H9 (cell line): Measurements from ENCODE around the gene ANO10. TPM values are rescaled to one million over a fixed set of nuclear protein-coding genes. Genes with fewer than 3 reads are reported as not detected.
A peak's percentile ranks its signal among the peaks of the same experiment; 100 is the strongest.

Source experiments
- DNase-seq: peaks from one replicate; pipeline ENCODE4 v3.0.0-alpha.2; 2017
- H2AFZ ChIP-seq: one replicate; pipeline ENCODE4 v1.6.1; 2013; ENCODE audit warnings: mild to moderate bottlenecking, low read length, control low read depth, moderate library complexity
- H2AK5ac ChIP-seq: 2 replicates; pipeline ENCODE4 v1.6.1; 2013; ENCODE audit warnings: low read length, control low read depth, mixed read lengths; ENCODE audit not compliant: insufficient read length
- H2BK120ac ChIP-seq: one replicate; pipeline ENCODE4 v1.6.1; 2013; ENCODE audit warnings: low read depth, mild to moderate bottlenecking, low read length, control low read depth, inconsistent platforms; ENCODE audit not compliant: poor library complexity, severe bottlenecking
- H2BK12ac ChIP-seq: 2 replicates; pipeline ENCODE4 v1.6.1; 2013; ENCODE audit warnings: low read length, control low read depth, mixed read lengths, low read depth; ENCODE audit not compliant: insufficient read length
- H2BK15ac ChIP-seq: 2 replicates; pipeline ENCODE4 v1.6.1; 2013; ENCODE audit warnings: low read depth, low read length, control low read depth
- H2BK20ac ChIP-seq: one replicate; pipeline ENCODE4 v1.6.1; 2013; ENCODE audit warnings: low read depth, mild to moderate bottlenecking, low read length, control low read depth, inconsistent platforms; ENCODE audit not compliant: poor library complexity, severe bottlenecking
- H2BK5ac ChIP-seq: 2 replicates; pipeline ENCODE4 v1.6.1; 2013; ENCODE audit warnings: low read length, control low read depth, mixed read lengths; ENCODE audit not compliant: insufficient read length
- H3K14ac ChIP-seq: 2 replicates; pipeline ENCODE4 v1.6.1; 2013; ENCODE audit warnings: low read length, control low read depth; ENCODE audit not compliant: insufficient read depth
- H3K18ac ChIP-seq: 2 replicates; pipeline ENCODE4 v1.6.1; 2013; ENCODE audit warnings: low read depth, mild to moderate bottlenecking, mixed read lengths, low read length, control low read depth; ENCODE audit not compliant: insufficient read length
- H3K23ac ChIP-seq: 2 replicates; pipeline ENCODE4 v1.6.1; 2013; ENCODE audit warnings: low read length, control low read depth, mixed read lengths, low read depth; ENCODE audit not compliant: insufficient read length
- H3K23me2 ChIP-seq: 2 replicates; pipeline ENCODE4 v1.6.1; 2013; ENCODE audit warnings: low read depth, mild to moderate bottlenecking, mixed read lengths, low read length, control low read depth; ENCODE audit not compliant: insufficient read length, poor library complexity, severe bottlenecking
- H3K27ac ChIP-seq: 2 replicates; pipeline ENCODE4 v1.5.1; 2013; ENCODE audit warnings: low read length, control low read depth, mixed read lengths, low read depth; ENCODE audit not compliant: insufficient read length
- H3K27me3 ChIP-seq: 2 replicates; pipeline ENCODE4 v1.6.1; 2013; ENCODE audit warnings: low read length, control low read depth, inconsistent platforms; ENCODE audit not compliant: insufficient read depth
- H3K4ac ChIP-seq: 2 replicates; pipeline ENCODE4 v1.6.1; 2013; ENCODE audit warnings: low read depth, mild to moderate bottlenecking, control low read depth, inconsistent platforms, low read length, moderate library complexity
- H3K4me1 ChIP-seq: 2 replicates; pipeline ENCODE4 v1.6.1; 2013; ENCODE audit warnings: low read length, control low read depth, inconsistent platforms; ENCODE audit not compliant: insufficient read depth
- H3K4me2 ChIP-seq: 2 replicates; pipeline ENCODE4 v1.6.1; 2013; ENCODE audit warnings: low read length, control low read depth, mixed read lengths; ENCODE audit not compliant: insufficient read length, insufficient read depth
- H3K56ac ChIP-seq: 2 replicates; pipeline ENCODE4 v1.6.1; 2013; ENCODE audit warnings: low read depth, mild to moderate bottlenecking, mixed read lengths, low read length, control low read depth; ENCODE audit not compliant: insufficient read length
- H3K79me1 ChIP-seq: 2 replicates; pipeline ENCODE4 v1.6.1; 2013; ENCODE audit warnings: low read depth, mild to moderate bottlenecking, moderate library complexity, low read length, control low read depth, inconsistent platforms; ENCODE audit not compliant: insufficient read depth, poor library complexity, severe bottlenecking
- H3K79me2 ChIP-seq: 2 replicates; pipeline ENCODE4 v1.6.1; 2013; ENCODE audit warnings: low read length, control low read depth, inconsistent platforms; ENCODE audit not compliant: insufficient read depth
- H3K9ac ChIP-seq: 2 replicates; pipeline ENCODE4 v1.6.1; 2013; ENCODE audit warnings: low read length, control low read depth, mixed read lengths; ENCODE audit not compliant: insufficient read length; ENCODE audit errors: extremely low read depth
- H3K9me3 ChIP-seq: one replicate; pipeline ENCODE4 v1.6.1; 2013; ENCODE audit warnings: low read depth, low read length, inconsistent platforms; ENCODE audit not compliant: control insufficient read depth
- H3T11ph ChIP-seq: one replicate; pipeline ENCODE4 v1.6.1; 2013; ENCODE audit warnings: mild to moderate bottlenecking, low read length, control low read depth, inconsistent platforms
- H4K20me1 ChIP-seq: one replicate; pipeline ENCODE4 v1.6.1; 2013; ENCODE audit not compliant: control insufficient read depth, insufficient read length, insufficient read depth
- H4K5ac ChIP-seq: 2 replicates; pipeline ENCODE4 v1.6.1; 2013; ENCODE audit warnings: low read depth, mild to moderate bottlenecking, mixed read lengths, low read length, control low read depth; ENCODE audit not compliant: insufficient read length
- H4K8ac ChIP-seq: replicated peaks from 2 replicates; pipeline ENCODE4 v1.6.1; 2013; ENCODE audit warnings: low read length, control low read depth, mixed read lengths, low read depth; ENCODE audit not compliant: insufficient read length
- H4K91ac ChIP-seq: 2 replicates; pipeline ENCODE4 v1.6.1; 2013; ENCODE audit warnings: low read depth, mild to moderate bottlenecking, moderate library complexity, mixed read lengths, low read length, control low read depth; ENCODE audit not compliant: insufficient read length
- H3K27ac Mint-ChIP-seq, 3 experiments: 2 replicates in 2 of 3; 3 replicates in 1 of 3; pipeline ENCODE4 v1.8.0; 2020 to 2021; ENCODE audit warnings: mixed read lengths in 3 of 3, mild to moderate bottlenecking in 1 of 3, moderate library complexity in 1 of 3
- H3K27me3 Mint-ChIP-seq: 2 replicates; pipeline ENCODE4 v1.8.0; 2021; ENCODE audit warnings: low read depth, mild to moderate bottlenecking, moderate library complexity, mixed read lengths
- H3K36me3 Mint-ChIP-seq, 3 experiments: 2 replicates in 2 of 3; 3 replicates in 1 of 3; pipeline ENCODE4 v1.8.0; 2020 to 2021; ENCODE audit warnings: low read depth in 3 of 3, mixed read lengths in 3 of 3; ENCODE audit not compliant: insufficient read depth in 1 of 3
- H3K4me1 Mint-ChIP-seq, 2 experiments: 2 replicates each; pipeline ENCODE4 v1.8.0; 2020; ENCODE audit warnings: mixed read lengths in 2 of 2
- H3K4me3 Mint-ChIP-seq, 2 experiments: 2 replicates in 1 of 2; 3 replicates in 1 of 2; pipeline ENCODE4 v1.8.0; 2020 to 2021; ENCODE audit warnings: mild to moderate bottlenecking in 2 of 2, mixed read lengths in 2 of 2, moderate library complexity in 1 of 2
- H3K9me3 Mint-ChIP-seq, 2 experiments: 2 replicates in 1 of 2; 3 replicates in 1 of 2; pipeline ENCODE4 v1.8.0; 2020; ENCODE audit warnings: mild to moderate bottlenecking in 2 of 2, mixed read lengths in 2 of 2, moderate library complexity in 1 of 2
- CTCF ChIP-seq: fragments of 200-600 bp; sonication (generic); conservative IDR thresholded peaks from 3 replicates; pipeline ENCODE4 v1.8.0; 2021; ENCODE audit warnings: antibody characterized with exemption, mild to moderate bottlenecking
- whole genome bisulfite sequencing: extraction: QIAGEN DNeasy Blood & Tissue Kit; methylation state at CpG from one replicate; pipeline ENCODE4 v1.1.7; 2013; ENCODE audit warnings: missing lambda C conversion rate, low lambda C conversion rate, mixed read lengths; ENCODE audit not compliant: insufficient read length; ENCODE audit errors: extremely low coverage; 5-methylcytosine and 5-hydroxymethylcytosine counted together
- total RNA-seq: library from RNA; stranded (reverse); gene quantifications from 2 replicates; pipeline ENCODE4 v1.2.1, GENCODE V29; 2021

The ANO10 gene
- total RNA-seq, 1 experiment from 2014 or later, result 38.7 TPM

GRCh38 chr3:43584043-43584826 is 37.6 kb downstream of the ANO10 start:
- no peak overlapping the region for H3K4me3 Mint-ChIP-seq
- Histone ChIP-seq H3K4me1 (peaks cover 5% of the 10 kb centered on the region; the same call in 1 of the 2 replicates), H3K23me2 (no peaks in the 10 kb centered on the region), H2BK120ac (no peak overlapping the region), H2BK15ac (no peak overlapping the region), H2AFZ (no peak overlapping the region), H2BK5ac (no peak overlapping the region), H3K4ac (no peak overlapping the region), H3K9me3 (no peaks in the 10 kb centered on the region), H3K14ac (no peak overlapping the region), H4K5ac (no peak overlapping the region), H3K56ac (no peak overlapping the region), H3K27me3 (no peaks in the 10 kb centered on the region), H3K23ac (no peak overlapping the region), H4K20me1 (no peaks in the 10 kb centered on the region), H3K27ac (no peak overlapping the region), H2BK20ac (no peak overlapping the region), H3K18ac (no peak overlapping the region), H4K8ac (no peak overlapping the region), H2AK5ac (no peak overlapping the region), H3K79me1 (no peaks in the 10 kb centered on the region), H3K9ac (no peak overlapping the region), H3K4me2 (no peak overlapping the region), H3T11ph (no peak overlapping the region), H4K91ac (no peak overlapping the region), H3K79me2 (no peaks in the 10 kb centered on the region), H2BK12ac (no peak overlapping the region)
- H3K27me3 Mint-ChIP-seq, result no peaks in the 10 kb centered on the region
- peak overlapping the region in 1 of 3 experiments; percentile 45; a peak in 3 of 7 replicates for H3K27ac Mint-ChIP-seq
- no peak for DNase-seq
- H3K4me1 Mint-ChIP-seq, result peaks cover 20 to 21% of the 10 kb centered on the region in 2 experiments
- no CpG with 5 or more reads among the region's 14 CpGs for whole genome bisulfite sequencing
- peaks cover 6 to 14% (median 12%) of the 10 kb centered on the region in 3 experiments; a peak in 6 of 7 replicates for H3K36me3 Mint-ChIP-seq
- no peaks in the 10 kb centered on the region for H3K9me3 Mint-ChIP-seq
- TF ChIP-seq CTCF, result no peak
